ENCODE data around the gene JMJD6. TPM values are rescaled to one million over a fixed set of nuclear protein-coding genes. Genes with fewer than 3 reads are reported as not detected.
"Not testable (repeated sequence)": the region's sequence is repeated elsewhere in the genome, so short reads cannot be mapped to it uniquely, and the experiment has no call there.

The JMJD6 gene
- total RNA-seq, result 11.3 TPM

DNA sequence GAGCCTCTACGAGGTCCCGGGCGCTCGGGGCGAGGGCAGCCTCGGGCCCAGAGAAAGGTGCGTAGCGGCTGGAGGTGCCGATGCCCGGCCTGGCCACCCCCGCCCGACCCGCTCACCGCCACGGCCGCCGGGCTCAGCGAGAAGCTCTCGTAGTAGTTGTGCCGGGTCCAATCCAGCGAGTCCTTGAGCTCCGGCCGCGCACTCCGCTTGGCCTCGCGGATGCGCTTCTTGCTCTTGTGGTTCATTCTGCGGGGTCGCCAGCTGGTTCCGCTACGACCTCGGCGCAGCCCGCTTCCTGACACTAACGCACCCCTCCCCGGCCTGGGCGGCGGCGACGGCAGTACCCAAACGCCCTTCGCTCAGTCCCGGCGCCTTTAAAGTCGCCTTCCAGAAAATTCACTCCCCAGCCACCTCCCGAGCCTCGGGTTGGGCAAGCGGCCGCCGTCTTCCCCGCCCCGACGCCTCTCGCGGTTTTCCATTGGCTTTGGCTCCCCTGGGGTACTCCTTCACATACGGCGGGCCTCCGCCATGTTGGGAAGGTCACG, at the start of gene JMJD6:
Gene JMJD6, minus strand, starts transcription at position 376 of the 545 bp plus-strand sequence. Its CDS starts 131 bp downstream, at position 245.
- peak; percentile 98 for DNase-seq (ENCODE audit: low spot score)
- ATAC-seq, result peak; percentile 87

DNA sequence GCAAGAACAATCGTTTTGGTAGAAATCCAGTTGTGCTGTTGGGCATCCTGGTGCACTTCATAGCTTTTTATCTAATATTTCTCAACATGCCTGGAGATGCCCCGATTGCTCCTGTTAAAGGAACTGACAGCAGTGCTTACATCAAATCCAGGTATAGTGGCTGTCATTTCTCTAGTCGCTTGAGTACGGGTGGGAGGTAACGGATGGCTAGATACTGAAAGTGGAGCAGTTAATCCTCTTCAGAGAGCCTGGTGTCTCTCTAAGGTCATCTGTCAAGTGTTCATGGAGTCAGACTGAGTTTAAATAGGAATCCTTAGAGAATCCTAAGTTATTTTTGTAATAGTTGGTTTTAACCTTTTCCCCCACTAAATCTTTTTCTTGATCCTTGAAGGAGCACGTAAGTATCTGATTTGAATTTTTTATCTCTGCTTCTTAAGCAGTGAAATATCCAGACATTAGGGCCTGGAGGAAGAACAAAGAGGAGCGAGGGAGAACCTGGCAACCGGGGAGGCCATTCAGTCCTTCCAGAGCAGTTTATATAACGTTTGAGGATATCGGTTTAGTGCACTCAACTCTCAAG, 48.7 kb upstream of the JMJD6 start:
- no peak for ATAC-seq

DNA sequence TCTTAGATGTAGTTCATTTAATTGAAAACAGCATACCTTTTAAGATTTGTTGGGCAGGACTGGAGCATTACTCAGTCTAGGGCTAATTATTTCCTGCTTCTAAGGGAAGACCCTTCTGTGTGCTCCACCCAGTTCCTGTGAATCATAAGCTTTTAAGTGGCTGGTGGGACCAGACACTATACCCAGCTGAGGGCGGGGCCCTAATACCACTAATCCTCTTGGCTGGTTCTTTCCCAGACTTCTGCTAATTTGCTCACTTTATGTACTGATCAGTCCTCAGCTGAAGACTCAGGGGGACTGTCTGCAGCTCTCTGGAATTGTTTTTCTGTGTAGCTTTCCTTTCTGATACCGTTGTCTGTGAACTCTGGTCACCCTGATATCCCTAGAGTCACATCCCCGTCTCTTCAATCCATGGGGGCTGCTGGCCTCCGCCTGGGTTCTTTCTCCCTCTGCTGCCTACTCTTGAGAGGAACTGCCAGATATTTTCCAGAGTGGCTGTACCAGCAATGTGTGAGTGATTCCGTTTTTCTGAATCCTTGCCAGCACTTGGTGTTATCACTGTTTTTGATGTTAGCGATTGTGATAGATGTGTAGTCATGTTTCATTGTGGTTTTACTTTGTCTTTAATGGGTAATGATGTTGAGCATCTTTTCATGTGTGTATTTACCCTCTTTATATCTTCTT, 46.6 kb upstream of the JMJD6 start:
- ATAC-seq, result no peak
- DNase-seq (ENCODE audit: low spot score), result no peak

More for the DNA sequence above, 48.7 kb upstream of the JMJD6 start:
- DNase-seq (ENCODE audit: low spot score), result no peak

DNA sequence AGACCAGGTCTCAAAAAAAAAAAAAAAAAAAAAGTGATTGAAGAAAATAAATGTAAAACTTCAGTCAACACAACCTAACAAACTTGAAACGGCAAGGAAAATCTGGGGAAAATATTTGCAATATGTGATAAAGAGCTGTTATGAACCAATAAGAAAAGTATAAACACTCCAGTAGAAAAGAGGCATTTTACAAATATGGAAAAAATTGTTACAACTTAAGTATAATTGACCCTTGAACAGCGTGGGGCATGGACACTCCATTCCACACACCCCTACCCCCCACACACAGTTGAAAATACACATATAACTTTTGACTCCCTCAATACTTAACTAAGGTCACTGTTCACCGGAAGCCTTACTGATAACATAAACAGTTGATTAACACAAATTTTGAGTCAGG, 32.2 kb upstream of the JMJD6 start:
- ATAC-seq, result no peak

DNA sequence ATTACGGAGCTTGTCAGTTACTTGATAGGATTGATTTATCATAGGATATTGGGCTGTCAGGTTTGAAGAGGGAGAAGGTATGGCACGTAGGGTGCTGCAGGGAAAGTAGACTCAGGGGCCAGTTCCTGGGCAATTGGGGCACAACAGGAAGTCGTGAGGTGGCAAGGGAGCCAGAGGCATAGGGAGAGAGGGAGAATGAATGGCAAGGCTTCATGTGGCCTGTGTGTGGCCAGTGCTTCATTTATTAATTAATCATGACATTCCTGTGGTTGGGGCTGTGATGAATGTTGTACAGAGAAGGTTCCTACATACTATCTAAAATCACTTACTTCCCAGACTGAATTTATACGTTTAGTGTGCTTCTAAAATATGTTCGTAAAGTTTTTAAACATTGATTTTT, 30.9 kb upstream of the JMJD6 start:
- ATAC-seq, result no peak

More for the DNA sequence above, 32.2 kb upstream of the JMJD6 start:
- no peak for DNase-seq (ENCODE audit: low spot score)

DNA sequence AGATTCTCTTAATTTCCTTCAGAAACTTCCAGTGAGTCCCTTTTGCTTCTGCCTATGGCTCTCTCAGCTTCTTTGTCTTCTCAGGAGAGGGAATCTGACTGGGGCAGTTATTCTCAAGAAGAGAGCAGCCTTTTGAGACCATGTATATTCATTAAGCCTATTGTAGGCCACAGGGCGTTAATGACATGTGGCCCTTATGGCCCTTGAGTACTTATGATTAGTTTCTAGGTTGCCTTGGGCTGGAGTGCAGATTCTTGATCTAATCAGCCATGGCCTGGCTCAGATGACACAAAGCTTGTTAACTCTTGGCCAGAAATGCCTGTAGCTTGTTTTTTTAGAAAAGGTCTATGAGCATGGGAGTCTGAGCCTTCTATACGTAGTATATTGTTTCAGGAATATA, 28.9 kb upstream of the JMJD6 start:
- DNase-seq (ENCODE audit: low spot score) (no peak), ATAC-seq (no peak)

More for the DNA sequence above, 30.9 kb upstream of the JMJD6 start:
- no peak for DNase-seq (ENCODE audit: low spot score)

DNA sequence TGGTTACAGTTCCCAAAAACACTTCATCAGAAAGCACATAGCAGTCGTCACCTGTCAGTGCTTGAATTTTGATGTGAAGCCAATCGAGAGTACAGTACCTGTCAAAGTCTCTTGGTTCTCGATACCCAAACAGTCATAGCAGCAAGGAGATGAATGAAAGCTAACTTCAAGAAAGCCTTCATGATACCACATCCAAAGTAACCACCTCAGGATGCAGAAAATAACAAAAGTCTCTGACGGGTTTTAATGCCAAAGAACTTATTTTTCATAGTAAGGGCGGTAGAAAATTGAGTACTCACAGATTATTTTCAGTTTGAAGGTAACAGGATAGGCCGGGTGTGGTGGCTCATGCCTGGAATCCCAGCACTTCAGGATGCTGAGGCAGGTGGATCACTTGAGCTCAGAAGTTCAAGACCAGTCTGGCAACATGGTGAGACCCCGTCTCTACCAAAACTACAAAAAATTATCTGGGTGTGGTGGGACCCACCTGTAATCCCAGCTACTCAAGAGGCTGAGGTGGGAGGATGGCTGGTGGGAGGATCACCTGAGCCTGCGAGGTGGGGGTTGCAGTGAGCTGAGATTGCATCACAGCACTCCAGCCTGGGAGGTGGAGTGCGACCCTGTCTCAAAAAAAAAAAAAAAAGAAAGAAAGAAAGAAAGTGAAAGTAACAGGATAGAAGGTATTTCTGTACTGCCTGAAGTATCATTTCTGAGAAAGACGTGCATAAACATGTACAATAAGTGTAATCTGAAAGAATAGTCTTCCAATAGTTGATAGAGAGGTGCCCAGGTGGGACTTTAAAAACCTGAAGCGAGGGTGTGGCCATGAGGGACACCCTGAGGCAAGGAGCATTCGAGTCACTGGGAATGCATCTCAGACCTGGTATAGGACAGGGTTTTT, 26.9 kb upstream of the JMJD6 start:
- DNase-seq (ENCODE audit: low spot score), result no peak
- no peak for ATAC-seq

DNA sequence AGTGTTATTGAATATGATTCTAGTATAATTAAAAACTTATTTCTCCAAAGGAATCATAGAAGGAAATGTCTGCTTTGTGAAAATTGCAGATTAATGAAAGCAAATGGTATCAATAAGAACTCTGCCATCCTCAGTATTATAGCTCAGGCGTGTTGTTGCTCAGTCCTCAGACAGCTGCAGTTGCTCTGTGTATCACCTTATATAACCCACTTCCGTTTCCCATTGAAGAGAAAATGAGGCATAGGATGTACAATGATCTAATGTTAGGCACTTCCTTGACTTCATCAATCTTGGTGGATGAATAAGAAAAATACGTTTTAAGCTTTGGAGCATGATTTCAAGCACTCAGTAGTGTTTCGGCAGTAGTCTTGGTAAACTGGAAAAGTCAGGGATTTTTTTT, 25.6 kb upstream of the JMJD6 start:
- DNase-seq (ENCODE audit: low spot score) (no peak), ATAC-seq (no peak)

DNA sequence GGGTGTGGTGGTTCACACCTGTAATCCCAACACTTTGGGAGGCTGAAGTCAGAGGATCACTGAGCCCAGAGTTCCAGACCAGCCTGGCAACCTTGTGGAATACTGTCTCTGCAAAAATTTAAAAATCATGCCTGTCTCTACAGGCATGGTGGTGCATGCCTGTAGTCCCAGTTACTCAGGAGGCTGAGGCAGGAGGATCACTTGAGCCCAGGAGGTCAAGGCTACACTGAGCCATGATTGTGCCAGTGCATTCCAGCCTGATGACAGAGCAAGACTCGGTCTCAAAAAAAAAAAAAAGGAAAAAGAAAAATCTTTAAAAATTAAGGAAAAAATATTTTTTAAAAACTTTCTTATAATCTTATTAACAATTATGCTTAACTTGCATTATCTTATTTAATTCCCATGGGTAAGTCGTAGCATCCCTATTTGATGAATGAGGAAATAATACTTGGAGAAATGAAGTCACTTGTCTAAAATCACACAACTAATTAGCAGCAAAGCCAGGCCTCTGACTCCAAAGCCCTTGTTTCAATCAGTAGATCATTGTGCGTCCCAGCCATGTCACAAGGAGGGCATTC, 25.1 kb upstream of the JMJD6 start:
- DNase-seq (ENCODE audit: low spot score) (no peak), ATAC-seq (no peak)

DNA sequence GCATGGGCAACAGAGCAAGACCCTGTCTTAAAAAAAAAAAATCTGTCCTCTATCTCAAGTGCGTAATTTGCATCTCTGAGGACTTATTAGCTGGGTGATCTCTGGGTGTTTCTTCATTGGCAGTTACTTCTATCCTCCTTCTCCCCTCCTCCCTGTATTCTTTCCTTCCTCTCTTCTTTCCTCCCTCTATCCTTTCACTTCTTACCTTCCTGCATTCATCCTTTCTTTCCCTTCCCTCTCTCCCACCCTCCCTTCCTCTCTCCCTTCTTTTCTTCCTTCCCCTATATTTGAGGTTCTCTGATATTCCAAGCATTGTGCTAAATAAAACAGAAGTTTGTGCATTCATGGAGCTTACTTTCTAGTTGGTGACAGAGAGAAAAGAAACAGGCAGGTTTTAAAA, 22.3 kb upstream of the JMJD6 start:
- no peak for ATAC-seq
- DNase-seq (ENCODE audit: low spot score), result no peak

DNA sequence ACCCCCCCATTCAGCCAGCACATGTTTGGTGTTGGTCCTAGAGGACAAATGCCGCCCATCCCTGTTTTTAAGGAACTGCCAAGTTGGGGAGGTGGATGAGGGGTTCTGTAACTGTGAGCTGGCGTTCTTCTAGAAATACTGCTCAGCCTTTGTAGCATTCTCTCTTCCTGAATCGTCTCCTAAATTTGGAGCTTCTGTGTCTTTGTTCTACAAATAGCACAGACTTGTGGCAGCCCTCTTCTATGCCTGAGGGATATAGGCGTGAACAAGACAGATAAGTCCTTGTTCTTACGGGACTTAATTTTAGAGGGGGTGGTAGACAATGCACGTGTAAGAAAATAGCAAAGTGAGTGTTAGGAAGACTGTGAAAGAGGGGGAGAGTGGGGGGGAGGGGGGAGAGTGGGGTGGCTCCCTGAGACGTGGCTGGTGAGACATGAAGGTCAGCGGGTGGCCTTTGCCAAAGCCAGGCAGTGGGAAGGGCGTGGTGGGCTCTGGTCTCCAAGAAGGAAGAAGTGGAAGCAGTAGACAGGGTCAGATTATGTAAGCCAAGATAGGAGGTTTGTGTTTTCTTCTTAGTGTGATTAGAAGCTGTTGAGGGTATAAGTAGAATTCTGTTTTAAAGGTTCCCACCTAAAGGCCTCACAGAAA, 21.4 kb upstream of the JMJD6 start:
- ATAC-seq, result no peak
- no peak for DNase-seq (ENCODE audit: low spot score)

DNA sequence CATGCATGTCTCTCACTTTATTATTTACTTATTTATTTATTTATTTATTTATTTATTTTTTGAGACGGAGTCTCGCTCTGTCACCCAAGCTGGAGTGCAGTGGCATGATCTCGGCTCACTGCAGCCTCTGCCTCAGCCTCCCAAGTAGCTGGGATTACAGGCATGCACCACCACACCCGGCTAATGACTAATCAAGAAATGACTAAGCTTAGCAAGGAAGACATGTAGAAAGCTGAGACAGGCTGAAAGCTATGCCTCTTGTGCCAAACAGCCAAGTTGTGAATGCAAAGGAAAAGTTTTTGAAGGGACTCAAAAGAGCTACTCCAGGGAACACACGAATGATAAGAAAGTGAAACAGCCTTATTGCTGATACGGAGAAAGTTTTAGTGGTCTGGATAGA, 19.4 kb upstream of the JMJD6 start:
- not testable (repeated sequence) for DNase-seq (ENCODE audit: low spot score); ATAC-seq

DNA sequence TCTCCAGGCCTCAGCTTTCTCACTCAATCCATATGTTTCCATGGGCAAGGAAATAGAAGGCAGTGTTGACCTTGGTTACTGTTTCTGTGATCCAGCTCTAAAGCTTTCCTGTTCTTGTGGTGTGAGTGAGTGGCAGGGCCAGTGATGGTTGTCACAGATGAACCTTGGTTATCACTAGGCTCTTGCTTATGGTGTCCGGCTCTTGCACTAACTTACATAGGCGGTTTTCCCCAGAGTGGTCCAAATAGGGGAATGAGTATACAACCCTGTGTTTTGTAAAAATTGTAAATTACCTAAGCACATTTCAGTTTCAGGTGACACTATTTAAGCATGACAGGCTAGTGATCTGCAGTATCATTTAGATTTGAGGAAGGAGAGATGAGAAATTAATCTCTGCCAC, 18.3 kb upstream of the JMJD6 start:
- no peak for ATAC-seq
- no peak for DNase-seq (ENCODE audit: low spot score)

DNA sequence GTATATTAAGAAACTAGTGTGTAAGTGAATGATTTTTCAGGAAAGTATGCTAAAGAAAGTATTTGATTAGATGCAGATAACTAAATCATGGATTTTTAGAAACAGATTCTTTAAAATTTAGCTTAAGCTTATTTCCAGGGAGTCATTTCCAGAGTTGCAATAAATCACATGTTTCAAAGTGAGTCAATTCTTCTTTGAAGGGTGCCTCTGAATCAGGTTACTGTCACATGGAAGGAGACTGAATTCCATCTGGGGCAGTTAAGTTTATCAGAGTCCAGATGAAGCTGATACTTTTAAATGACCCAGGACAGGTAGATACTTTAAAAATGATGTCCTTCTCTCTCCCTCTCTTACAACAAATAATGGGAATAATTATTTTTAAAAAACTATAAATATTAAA, 16.6 kb upstream of the JMJD6 start:
- DNase-seq (ENCODE audit: low spot score) (no peak), ATAC-seq (no peak)

DNA sequence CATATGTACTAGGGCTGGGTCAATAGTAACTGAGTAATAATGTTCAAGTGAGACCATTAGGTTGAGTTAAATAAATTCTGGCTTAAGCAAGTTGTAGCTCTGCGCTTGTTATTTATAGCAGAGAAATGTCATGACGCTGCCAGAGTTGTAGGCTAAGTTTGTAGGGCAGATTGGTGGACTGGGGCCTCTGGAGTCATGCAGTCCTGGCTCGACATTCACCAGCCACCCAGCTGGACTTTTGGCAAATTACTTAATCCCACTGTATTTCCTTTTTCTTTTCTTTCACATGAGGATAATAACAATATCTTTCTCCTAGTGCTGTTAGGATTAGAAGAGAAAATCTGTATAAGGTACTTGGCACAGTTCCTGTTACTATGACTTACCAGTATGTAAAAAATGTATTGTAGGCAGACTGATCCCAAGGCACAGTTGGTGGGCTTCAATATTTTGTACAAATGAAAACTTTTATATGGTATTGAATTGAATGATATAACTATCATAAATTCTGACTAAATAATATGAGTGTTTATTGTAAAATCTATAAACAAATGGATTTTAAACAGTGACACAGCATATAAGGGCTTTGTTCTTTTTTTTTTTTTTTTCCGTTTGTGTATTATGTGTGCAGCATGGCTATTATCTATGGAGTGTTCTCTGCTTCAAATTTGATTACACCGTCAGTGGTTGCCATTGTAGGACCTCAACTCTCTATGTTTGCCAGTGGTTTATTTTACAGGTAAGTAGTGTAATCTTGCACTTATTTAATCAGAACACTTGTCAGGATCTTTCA, 14.1 kb upstream of the JMJD6 start:
- no peak for DNase-seq (ENCODE audit: low spot score)
- no peak for ATAC-seq

DNA sequence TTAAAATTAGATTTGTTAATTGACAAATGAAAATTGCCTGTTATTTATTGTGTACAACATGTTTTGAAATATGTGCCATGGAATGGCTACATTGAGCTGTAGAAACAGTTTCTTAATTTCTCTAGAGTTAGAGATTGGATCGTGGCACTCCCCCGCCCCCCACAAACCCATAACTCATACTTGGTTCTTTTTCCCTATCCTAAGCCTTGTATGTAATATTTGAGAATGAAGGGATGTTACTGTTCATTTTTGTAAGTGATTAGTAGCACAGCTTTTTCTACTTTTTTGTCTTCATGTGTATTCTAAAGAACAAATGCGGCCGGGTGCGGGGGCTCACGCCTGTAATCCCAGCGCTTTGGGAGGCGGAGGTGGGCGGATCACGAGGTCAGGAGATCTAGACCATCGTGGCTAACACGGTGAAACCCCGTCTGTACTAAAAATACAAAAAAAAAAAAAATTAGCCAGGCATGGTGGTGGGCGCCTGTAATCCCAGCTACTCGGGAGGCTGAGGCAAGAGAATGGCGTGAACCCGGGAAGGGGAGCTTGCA, 13.2 kb upstream of the JMJD6 start:
- not testable (repeated sequence) for ATAC-seq; DNase-seq (ENCODE audit: low spot score)

DNA sequence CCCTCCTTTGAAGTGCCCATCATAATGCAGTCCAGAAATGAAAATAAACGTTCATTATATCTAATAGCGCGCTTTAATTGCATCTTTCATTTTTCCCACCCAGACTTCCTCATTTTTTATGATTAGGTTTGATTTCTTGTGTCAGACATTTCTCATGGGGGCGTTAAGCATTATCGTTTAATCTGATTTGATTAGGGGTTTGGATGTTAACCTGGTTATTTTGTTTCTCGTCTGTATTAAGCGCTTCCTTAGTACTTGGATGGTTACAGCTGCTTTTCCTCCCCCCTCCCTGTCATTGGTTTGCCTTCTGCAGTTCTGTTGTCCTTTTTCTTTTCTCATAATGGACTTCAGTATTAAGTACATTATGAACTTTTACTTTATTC, 12.1 kb upstream of the JMJD6 start:
- no peak for ATAC-seq

DNA sequence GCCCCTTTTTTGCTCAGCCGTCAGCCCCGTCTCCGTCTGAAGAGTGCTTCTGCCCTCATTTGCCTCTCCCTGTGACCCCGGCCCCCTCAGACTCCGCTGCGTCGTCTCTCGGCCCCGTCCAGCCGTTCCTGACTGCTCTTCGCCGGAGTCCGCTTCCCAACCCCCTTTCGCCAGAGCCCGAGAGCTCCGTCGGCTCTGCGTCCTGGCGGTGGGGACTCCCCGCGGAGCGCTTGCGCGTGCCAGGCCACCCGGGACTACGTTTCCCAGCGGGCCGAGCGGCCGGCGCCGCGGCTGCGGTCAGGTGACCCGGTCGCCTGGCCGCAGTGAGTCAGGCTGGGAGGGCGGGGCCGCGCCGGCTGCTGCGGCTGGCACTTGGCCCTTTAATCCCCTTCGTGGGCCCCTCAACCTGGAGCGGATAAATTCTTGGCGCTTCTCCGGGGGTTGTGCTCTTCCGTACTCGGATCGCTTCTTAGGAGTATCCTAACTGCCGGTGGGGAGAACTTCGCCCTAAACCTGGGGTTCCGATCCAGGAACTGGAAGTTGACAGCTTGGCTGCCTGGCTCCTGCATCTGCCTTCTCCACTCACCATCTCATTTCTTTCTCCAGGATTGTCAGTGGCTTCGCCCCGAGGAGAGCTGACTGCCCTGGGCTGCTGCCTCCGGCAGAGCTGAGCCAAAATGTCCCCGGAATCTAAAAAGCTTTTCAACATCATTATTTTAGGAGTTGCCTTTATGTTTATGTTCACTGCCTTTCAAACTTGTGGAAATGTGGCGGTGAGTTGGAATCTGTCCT, 11.5 kb upstream of the JMJD6 start, which contains the start of gene MFSD11:
Gene MFSD11, plus strand, starts transcription at position 444 of the 792 bp plus-strand sequence. Its CDS starts 234 bp downstream, at position 678.
- DNase-seq (ENCODE audit: low spot score) (peak; percentile 95), ATAC-seq (peak; percentile 78)

More for the DNA sequence above, 12.1 kb upstream of the JMJD6 start:
- no peak for DNase-seq (ENCODE audit: low spot score)

All from left lobe of liver (tissue), 2 donors.